NCI-H128 (cell line): ENCODE measurements around the gene MYO7A.

Experiments used
- DNase-seq: peaks from one replicate; lab custom pipeline; 2025; ENCODE audit not compliant: unreplicated experiment; lab: John Stamatoyannopoulos, UW

The MYO7A gene

GRCh38 chr11:77127920-77128691 lies at the start of gene MYO7A:
MYO7A (plus strand) TSS chr11:77128246; CDS start chr11:77130635, 2,389 bp downstream.
- DNase-seq: no peak

- no peak for DNase-seq
These were observed 48.4 kb upstream of the MYO7A start for GRCh38 chr11:77079666-77080065.

GRCh38 chr11:77080643-77081210 lies 47.3 kb upstream of the MYO7A start:
- no peak for DNase-seq

DNA sequence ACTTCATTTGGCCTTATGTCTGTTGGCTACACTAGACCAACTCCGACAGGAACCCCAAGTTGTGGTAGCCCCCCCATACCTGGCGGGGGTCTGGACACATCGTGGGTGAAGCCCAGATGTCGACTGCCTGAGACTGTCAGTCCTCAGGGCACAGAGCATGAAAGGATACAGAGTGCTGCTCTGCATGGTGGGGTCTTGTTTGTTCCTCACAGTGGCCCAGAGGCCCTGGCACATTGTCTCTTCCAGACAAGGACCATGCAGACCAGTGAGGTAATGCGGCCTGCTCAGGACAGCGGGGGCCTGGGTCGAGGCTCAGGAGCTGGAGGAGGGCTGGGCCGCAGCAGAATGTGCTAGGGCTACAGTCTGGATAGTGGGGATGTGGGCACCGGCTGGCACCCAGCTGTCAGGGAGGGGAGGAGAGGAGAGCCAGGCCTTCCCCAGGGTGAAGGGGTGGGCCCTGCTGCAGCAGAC lies 46.6 kb upstream of the MYO7A start:
- no peak for DNase-seq

DNA sequence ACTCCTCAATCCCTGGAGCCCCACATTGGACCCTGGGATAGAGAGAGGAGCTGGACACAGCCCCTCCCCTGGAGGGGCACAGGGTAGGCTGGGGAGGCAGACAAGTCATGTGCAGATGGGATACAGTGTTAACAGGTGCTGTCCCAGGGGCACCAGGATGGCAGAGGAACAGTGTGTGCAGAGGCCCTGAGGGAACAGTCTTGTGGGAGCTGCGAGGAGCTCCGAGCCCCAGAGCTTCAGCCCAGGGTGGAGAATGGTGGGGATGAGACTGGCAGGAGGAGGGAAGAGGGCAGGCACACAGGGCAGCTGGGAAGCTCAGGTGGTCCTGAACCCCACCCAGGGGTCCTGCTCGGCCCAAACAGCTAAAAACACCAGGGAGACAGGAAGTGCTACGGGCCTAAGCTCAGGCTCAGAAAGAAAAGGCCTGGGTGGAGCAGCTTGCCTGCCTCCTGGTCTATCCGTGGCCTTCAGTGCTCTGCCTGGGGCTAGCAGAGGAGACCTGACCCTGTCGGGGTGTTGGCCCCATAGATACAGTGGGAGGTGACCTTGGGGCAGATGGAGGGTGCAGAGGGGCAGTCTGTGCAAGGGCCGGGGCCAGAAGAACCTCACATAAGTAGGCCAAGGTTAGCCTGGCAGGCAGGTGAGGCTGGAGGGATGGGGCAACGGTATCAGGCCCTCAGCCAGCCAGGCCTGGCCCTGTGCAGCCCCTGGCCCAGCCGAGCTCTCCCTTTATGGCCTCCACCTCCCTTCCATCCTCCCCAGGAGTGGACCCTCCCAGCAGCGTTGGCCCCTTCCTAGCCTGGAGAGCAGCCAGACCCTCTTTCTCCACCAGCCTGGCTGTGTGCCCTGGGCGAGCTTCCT lies 45.8 kb upstream of the MYO7A start:
- DNase-seq: no peak

- no peak for DNase-seq
These were observed 45.0 kb upstream of the MYO7A start for GRCh38 chr11:77082838-77083565.

DNA sequence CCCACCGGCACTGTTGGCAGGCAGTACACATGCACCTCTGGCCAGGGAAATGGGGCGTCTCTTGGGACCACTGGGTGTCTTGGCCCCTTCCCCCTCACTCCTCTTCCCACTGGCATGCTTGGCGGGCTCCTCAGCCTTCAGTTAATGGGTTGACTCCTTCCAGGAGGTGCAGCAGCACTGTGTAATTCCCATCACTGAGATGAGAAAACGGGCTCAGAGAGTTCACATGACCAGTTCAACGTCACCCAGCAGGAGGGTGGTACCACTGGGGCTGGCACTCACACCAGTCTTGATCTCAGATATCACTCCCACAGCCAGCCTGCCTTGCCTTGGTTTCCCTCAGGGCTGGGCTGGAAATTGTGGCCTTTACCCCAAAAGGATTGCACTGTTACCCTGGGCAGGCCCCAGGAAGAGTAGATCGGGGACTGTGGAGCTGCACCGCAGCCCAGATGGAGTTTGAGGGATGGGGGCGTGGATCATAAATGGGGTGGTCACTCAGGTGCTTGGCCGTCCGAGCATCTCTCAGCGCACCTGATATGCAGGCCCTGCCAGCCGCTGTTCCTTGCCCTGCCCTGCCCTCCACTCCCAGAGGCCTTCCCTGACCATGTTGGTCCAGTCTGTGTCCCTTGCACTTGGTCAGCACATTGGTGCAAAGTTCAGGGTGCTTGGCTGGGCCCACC lies 44.3 kb upstream of the MYO7A start:
- no peak for DNase-seq

DNA sequence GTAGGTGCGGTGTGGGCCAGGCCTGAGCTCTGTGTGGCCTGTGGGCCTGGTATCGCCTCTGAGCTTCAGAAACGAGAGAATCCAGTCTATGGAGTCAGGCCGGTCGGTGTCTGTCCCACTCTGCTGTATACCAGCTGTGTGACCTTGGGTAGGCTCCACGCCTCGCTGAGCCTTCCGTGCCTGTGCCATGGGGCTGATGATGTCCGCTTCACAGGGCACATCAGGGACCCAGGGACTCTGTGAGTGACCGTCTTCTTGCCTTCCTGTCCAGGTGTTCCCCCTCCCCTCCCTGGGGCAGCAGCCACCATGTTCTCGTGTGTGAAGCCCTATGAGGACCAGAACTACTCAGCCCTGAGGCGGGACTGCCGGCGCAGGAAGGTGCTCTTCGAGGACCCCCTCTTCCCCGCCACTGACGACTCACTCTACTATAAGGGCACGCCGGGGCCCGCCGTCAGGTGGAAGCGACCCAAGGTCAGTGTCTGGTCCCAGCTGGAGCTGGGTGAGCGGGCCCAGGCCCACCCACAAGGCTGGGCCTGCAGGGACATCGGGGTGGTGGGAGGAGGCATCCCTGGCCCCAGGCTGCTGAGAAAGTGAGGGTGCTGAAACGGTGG lies 43.4 kb upstream of the MYO7A start:
- DNase-seq: no peak

DNA sequence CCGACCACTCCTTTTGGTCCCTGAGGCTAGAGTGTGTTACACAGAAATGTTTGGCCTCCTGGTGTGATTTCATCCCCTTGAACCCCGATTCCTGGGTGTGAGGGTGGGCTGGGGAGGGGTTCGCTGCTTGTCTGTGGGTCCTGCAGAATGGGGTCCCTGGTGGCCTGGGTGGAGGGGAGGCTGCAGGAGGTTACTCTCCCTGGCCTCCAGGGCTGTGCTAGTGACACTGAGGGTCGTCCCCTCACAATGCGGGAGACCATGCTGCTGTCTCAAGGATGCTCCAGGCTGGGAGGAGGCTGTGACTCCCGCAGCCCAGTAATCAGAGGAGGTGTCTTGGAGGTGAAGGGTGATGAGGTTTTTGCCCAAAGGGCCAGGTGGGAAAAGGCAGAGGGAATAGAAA lies 42.4 kb upstream of the MYO7A start:
- DNase-seq: no peak

GRCh38 chr11:77086521-77087472 lies 41.2 kb upstream of the MYO7A start:
- DNase-seq: no peak

GRCh38 chr11:77087723-77088225 lies 40.3 kb upstream of the MYO7A start:
- no peak for DNase-seq

GRCh38 chr11:77088236-77089003 lies 39.6 kb upstream of the MYO7A start:
- DNase-seq: no peak

- DNase-seq: no peak
These were observed 39.0 kb upstream of the MYO7A start for GRCh38 chr11:77089004-77089545.

GRCh38 chr11:77090046-77090372 lies 38.0 kb upstream of the MYO7A start:
- no peak for DNase-seq

DNA sequence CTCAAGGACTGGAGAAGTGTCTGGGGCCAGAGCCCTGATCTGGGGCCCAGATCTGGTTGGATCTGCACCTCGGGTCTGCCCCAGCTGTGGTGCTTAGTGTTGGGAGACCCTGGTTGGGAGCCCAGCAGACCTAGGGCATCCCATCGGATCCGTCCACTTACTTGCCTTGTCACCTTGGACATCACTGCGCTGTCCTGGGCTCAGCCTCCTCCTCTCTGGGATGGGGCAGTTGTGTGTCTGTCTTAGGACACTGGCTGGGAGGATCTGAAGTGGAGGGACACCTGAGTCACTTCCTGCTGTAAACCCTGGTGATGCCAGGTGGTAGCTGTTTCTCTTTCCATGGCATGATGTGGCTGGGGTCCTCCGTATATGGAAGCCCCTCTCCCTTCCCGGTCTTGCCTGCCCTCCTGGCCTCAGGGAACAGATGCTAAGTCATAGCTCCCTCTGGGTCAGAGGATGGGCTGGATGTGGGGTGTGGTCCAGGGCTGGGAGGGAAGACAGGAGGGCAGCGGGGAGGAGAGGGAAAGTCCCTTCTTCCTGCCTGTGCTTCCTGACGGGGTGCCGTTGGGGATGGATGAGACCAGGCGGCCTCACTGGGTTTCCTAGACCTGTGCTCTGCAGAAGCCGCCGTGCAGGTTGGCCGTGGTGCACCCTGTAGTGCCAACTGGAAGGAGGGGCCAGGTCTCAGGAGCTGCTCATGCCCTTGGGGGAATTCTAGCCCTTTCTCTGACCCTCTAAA lies 37.5 kb upstream of the MYO7A start:
- no peak for DNase-seq

GRCh38 chr11:77091146-77091940 lies 36.7 kb upstream of the MYO7A start:
- peak; percentile 21 for DNase-seq
